HG03460 (cell line): Measurements from ENCODE around the gene SLC48A1.

Source experiments
- ATAC-seq: cut with Tn5 transposase; IDR thresholded peaks from one replicate; pipeline ENCODE4 v1.9.1; 2021; ENCODE audit not compliant: unreplicated experiment

The SLC48A1 gene

GRCh38 chr12:47773062-47773857, at the start of gene SLC48A1:
TSS of gene SLC48A1 (plus strand) at chr12:47773238. CDS start at chr12:47773305, 67 bp downstream.
- ATAC-seq = peak; percentile 82

GRCh38 chr12:47725091-47725772, 47.8 kb upstream of the SLC48A1 start, which contains the start of gene ENDOU:
TSS of gene ENDOU (minus strand) at chr12:47725490. CDS start at chr12:47725413, 77 bp downstream.
- no peak for ATAC-seq

- ATAC-seq = peak; percentile 75
Measured at GRCh38 chr12:47725893-47726292, 47.1 kb upstream of the SLC48A1 start.

- no peak for ATAC-seq
Measured at GRCh38 chr12:47729233-47729632, 43.8 kb upstream of the SLC48A1 start.

DNA sequence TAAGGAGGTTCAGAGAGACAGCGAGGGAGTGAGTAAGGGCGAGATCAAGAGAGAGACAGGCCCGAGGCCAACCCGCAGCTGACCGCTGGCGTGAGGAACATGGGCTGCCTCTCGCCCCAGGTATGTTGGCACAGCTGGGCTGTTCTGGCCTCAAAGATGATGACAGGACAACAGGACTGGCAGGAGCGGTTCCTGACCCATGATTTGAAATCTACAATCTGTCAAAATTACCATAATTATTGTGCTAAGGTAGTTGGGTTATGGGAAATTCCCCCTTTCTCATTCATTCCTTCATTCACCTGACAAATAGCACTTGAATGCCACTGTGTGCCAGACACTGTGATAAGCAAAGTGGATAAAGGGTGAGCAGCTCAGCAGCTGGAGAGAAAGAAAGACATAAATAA, 42.7 kb upstream of the SLC48A1 start:
- no peak for ATAC-seq

- ATAC-seq = no peak
Measured at GRCh38 chr12:47731723-47732122, 41.3 kb upstream of the SLC48A1 start.

DNA sequence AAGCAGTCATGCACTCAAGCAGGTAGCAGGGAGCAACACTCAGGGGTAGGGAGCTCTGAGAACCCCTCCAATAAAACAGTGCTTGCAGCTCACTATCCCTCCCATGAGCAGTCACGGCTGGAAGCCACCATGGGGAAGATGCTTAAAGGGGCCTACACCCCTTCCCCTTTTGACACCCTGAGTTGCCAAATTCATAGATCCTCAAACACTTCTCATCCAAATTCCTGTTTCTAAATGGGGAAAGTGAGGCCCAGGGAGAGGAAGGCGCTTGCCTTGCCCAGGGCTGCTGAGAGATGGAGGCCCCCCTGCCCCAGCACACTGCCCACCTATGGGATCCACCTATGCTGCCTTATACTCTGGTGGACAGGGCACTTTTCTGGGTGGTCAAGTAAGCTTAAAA, 40.5 kb upstream of the SLC48A1 start:
- no peak for ATAC-seq

- no peak for ATAC-seq
Measured at GRCh38 chr12:47733142-47733541, 39.9 kb upstream of the SLC48A1 start.

GRCh38 chr12:47734725-47735480, 38.1 kb upstream of the SLC48A1 start:
- no peak for ATAC-seq

DNA sequence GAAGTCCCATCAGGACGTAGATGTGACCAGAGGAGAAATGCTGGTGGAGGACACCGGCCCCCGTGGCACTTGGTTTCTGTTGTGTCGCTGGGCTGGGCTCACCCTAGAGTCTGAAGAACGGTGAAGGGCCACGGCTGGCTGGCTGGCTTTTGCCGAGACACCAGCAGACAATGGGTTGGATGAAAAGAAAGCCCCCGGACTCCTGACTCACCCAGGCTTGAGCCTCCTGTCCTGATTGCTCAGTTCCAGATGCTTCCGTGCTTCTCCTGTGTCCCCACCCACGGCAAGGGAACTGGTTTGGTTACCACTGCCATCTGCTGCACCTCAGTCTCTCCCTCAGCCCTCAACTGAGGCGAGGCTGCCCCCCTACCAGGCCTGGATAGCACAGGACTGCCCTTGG, 37.4 kb upstream of the SLC48A1 start:
- ATAC-seq = no peak

- ATAC-seq = no peak
Measured at GRCh38 chr12:47736216-47736615, 36.8 kb upstream of the SLC48A1 start.

- no peak for ATAC-seq
Measured at GRCh38 chr12:47736877-47737676, 36.0 kb upstream of the SLC48A1 start.

DNA sequence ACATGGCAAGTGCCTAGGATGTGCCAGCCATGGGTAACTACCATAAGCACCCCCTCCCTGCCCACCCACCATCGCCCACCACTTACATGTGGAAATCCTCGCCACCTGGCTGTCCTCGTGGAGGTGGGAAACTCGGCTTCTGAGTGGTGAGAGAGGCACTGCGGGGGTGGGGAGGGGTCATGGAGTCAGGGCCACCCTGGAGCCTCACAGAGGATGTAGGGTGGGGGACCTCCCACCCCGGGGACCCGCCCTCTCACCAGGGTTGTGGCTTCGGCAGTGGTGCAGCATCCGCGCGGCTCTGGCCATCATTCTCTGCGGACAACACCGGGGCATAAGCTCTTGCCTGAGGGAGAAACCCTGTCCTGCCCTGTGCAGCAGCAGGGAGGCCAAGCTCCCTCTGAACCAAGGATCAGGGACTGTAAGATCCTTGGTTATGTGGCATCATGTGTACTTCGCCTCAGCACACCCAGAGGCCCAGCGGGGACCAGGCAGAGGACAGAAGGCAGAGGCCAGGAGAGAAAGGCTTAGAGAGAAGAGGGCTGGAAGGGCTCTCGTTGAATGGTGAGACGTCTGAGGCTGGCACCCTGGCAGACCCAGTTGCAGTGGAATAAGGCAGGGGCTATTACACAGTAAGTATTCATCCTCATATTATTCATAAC, 35.0 kb upstream of the SLC48A1 start:
- no peak for ATAC-seq

DNA sequence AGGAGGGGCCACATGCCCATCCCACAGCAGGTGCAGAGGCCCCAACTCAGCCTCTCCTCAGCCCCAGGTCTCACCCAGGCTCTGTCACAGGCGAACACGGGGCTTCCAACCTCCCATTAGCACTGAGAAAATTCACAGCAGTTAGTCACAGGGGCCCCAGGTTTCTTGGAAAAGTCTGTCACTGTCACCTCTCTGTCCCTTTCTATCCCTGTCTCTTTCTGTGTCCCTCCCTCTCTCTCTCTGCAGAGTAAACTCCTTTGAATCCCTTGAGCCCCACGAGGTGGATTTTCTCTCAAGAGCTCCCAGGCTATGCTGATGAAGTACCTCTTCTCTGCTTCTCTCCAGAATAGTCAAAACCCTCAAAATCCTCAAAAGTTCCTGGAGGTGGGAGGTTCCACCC, 33.7 kb upstream of the SLC48A1 start:
- ATAC-seq = no peak

DNA sequence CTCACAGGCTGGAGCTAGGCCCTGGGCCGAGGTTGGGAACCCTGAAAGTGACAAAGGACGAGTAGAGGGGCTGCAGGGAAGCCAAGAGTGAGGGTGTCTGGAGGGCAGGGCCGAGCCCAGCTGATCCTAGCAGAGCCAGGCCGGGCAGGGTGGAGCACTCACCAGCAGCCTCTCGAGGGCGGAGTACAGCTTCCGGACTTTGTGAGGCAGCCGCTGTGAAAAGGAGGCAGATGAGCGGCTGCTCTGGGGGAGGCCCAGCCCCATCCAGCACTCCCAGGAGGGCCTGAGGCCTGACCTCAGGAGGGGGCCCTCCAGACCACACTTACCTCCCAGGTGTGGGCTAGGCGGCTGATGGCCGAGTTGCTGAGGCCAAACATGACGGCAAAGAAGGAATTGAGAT, 33.1 kb upstream of the SLC48A1 start:
- peak; percentile 61 for ATAC-seq

- peak; percentile 48 for ATAC-seq
Measured at GRCh38 chr12:47740606-47741339, 32.3 kb upstream of the SLC48A1 start.

DNA sequence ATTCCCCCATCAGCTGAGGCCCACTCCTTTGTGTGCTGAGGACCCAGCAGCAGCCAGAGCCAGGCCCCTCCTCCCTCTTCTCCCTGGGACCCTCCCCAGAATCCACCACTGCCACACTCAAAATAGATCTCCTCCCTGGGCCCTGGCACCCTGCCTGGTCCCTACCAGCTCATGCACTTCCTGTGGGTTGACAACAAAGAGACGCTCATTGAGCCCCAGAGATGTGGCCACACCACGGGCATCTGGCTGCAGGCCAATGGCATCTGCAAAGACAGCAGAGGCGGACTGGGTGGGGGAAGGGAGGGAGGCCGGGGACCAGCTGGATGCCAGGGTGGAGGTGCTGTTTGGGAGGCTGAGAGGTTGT, 31.7 kb upstream of the SLC48A1 start:
- ATAC-seq = peak; percentile 42

- no peak for ATAC-seq
Measured at GRCh38 chr12:47742253-47742825, 30.7 kb upstream of the SLC48A1 start.

GRCh38 chr12:47743311-47743860, 29.7 kb upstream of the SLC48A1 start:
- no peak for ATAC-seq
